SK-N-MC (cell line): ENCODE data around the gene ADSL.

ENCODE experiments used
- EZH2 ChIP-seq: fragments of 200-600 bp; sonication (generic); IDR thresholded peaks from one replicate; pipeline ENCODE4 v1.6.1; 2017; ENCODE audit warnings: antibody characterized with exemption
- FOXP2 ChIP-seq: optimal IDR thresholded peaks from 2 replicates; pipeline ENCODE3; 2011; ENCODE audit warnings: mild to moderate bottlenecking, moderate library complexity; ENCODE audit not compliant: insufficient read depth; ENCODE audit errors: extremely low read length, control extremely low read depth
- POLR2AphosphoS5 ChIP-seq: IDR thresholded peaks from 2 replicates; pipeline ENCODE4 v1.6.1; 2012; ENCODE audit warnings: mild to moderate bottlenecking, low read depth, low read length, borderline replicate concordance

GRCh38 chr22:40419718-40420117 lies 73.4 kb downstream of the ADSL start:
- TF ChIP-seq EZH2 (no peak), POLR2AphosphoS5 (no peak), FOXP2 (no peak)
